Left renal cortex interstitium (tissue), 4 donors: ENCODE data around the gene KIAA1328. TPM values are rescaled to one million over a fixed set of nuclear protein-coding genes. Genes with fewer than 3 reads are reported as not detected.

Source experiments
- DNase-seq, 4 donors: peaks; one replicate each; pipeline ENCODE4 v3.0.0-alpha.2; 2013; ENCODE audit warnings: low read depth in 4 of 4, low spot score in 2 of 4, missing footprints in 1 of 4
- polyA plus RNA-seq, 4 donors: library from polyadenylated mRNA; unstranded; fragments of 120-200 nt; gene quantifications; one replicate each; pipeline ENCODE4 v1.2.1, GENCODE V29; 2013; ENCODE audit not compliant: insufficient read length in 4 of 4

Gene KIAA1328
- polyA plus RNA-seq, 4 donors: 8.6 to 13.6 (median 11.3) TPM

GRCh38 chr18:37272226-37272625, 443.3 kb downstream of the KIAA1328 start:
- no peak for DNase-seq

- no peak for DNase-seq
Observed at GRCh38 chr18:37272841-37273240, 443.9 kb downstream of the KIAA1328 start.

- no peak for DNase-seq
Observed at GRCh38 chr18:37274309-37275236, 445.6 kb downstream of the KIAA1328 start.

- no peak for DNase-seq
Observed at GRCh38 chr18:37275237-37275741, 446.4 kb downstream of the KIAA1328 start.

GRCh38 chr18:37276111-37276890, 447.4 kb downstream of the KIAA1328 start:
- DNase-seq: no peak

- no peak for DNase-seq
Observed at GRCh38 chr18:37277804-37278203, 448.9 kb downstream of the KIAA1328 start.

Other genes starting within 250 kb of the KIAA1328 start
- 100 to 1,000 TPM; 114 to 129 (median 115) TPM for gene TPGS2, start 125 bp upstream of the KIAA1328 start, polyA plus RNA-seq